ENCODE data around the gene ZNF774. TPM values are rescaled to one million over a fixed set of nuclear protein-coding genes. Genes with fewer than 3 reads are reported as not detected.
A peak's percentile ranks its signal among the peaks of the same experiment; 100 is the strongest.

The ZNF774 gene
- total RNA-seq, 4 donors from 2014 or later: 0.75 to 22.5 (median 10.2) TPM

GRCh38 chr15:90379263-90379662 lies 27.2 kb downstream of the ZNF774 start:
- no peaks in the 10 kb centered on the region for H3K36me3 ChIP-seq
- intact Hi-C loops (cut with DNase I; ENCODE audit: low total_unique reads) (no loop called here), in situ Hi-C loops (cut with MboI; ENCODE audit: low pct_ligation_motif_present in 1 of 4, low pct_unique_long_range_greater_than_20kb in 1 of 4, low sequenced_read_pairs in 3 of 4) (no loop called here)
- no peak overlapping the region for H3K4me3 ChIP-seq
- no peak for DNase-seq
- H3K27me3 ChIP-seq: no peaks in the 10 kb centered on the region
- 69 to 90% methylated on average over 2 to 3 of the region's 3 CpGs for WGBS, 2 donors (ENCODE audit: low coverage in 1 of 2)
- peaks cover 5 to 8% of the 10 kb centered on the region in 2 donors for H3K9me3 ChIP-seq
- peaks cover 0 to 6% (median 0%) of the 10 kb centered on the region in 4 donors for H3K4me1 ChIP-seq
- no peak overlapping the region for H3K27ac ChIP-seq
- TF ChIP-seq CTCF (IDR thresholded peaks at IDR 0.05) (no peak), POLR2AphosphoS5 (IDR thresholded peaks at IDR 0.05) (no peak)

DNA sequence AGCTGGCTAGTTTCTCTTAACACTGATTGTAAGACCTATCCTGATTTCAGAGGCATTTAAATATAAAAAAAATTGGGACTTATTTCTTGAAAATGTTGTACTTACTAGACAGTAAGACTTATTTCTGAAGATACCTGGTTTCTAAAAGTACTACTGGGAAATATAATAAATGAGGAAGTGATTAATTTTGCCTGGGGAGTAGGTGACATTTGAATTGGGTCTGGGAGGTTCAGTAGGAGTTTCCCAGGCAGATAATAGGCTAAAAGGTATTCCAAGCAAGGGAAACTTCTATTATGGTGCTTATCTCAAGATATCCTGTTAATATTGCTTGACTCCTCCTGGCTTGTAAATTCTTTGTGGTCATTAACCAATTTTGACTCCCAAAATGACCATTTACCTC lies 29.4 kb downstream of the ZNF774 start:
- no peaks in the 10 kb centered on the region for H3K36me3 ChIP-seq
- no peak for TF ChIP-seq POLR2A (IDR thresholded peaks at IDR 0.05)
- no peak for TF ChIP-seq CTCF (IDR thresholded peaks at IDR 0.05)
- TF ChIP-seq POLR2AphosphoS5 (IDR thresholded peaks at IDR 0.05): no peak
- TF ChIP-seq EP300 (IDR thresholded peaks at IDR 0.05; ENCODE audit: low read depth): no peak
- DNase-seq: no peak
- intact Hi-C loops (cut with DNase I; ENCODE audit: low total_unique reads): no loop called here
- no peak overlapping the region for H3K27ac ChIP-seq
- no peak overlapping the region for H3K4me3 ChIP-seq
- in situ Hi-C loops (cut with MboI; ENCODE audit: low pct_ligation_motif_present in 1 of 4, low pct_unique_long_range_greater_than_20kb in 1 of 4, low sequenced_read_pairs in 3 of 4): no loop called here
- H3K27me3 ChIP-seq: no peaks in the 10 kb centered on the region
- H3K9me3 ChIP-seq: peaks cover 5 to 8% of the 10 kb centered on the region in 2 donors
- H3K4me1 ChIP-seq: peaks cover 0 to 6% (median 0%) of the 10 kb centered on the region in 4 donors

- no peak overlapping the region for H3K27ac ChIP-seq
- no peak overlapping the region for H3K4me3 ChIP-seq
- H3K9me3 ChIP-seq: peaks cover 5 to 8% of the 10 kb centered on the region in 2 donors
- no peak for DNase-seq
- intact Hi-C loops (cut with DNase I; ENCODE audit: low total_unique reads) (no loop called here), in situ Hi-C loops (cut with MboI; ENCODE audit: low pct_ligation_motif_present in 1 of 4, low pct_unique_long_range_greater_than_20kb in 1 of 4, low sequenced_read_pairs in 3 of 4) (no loop called here)
- H3K27me3 ChIP-seq: no peaks in the 10 kb centered on the region
- H3K4me1 ChIP-seq: peaks cover 0 to under 1% (median 0%) of the 10 kb centered on the region in 4 donors
- TF ChIP-seq CTCF (IDR thresholded peaks at IDR 0.05): no peak
- TF ChIP-seq POLR2A (IDR thresholded peaks at IDR 0.05): no peak
- no peak for TF ChIP-seq POLR2AphosphoS5 (IDR thresholded peaks at IDR 0.05)
- no peak for TF ChIP-seq EP300 (IDR thresholded peaks at IDR 0.05; ENCODE audit: low read depth)
- no peaks in the 10 kb centered on the region for H3K36me3 ChIP-seq
Observed at GRCh38 chr15:90382320-90382719, 30.2 kb downstream of the ZNF774 start.

DNA sequence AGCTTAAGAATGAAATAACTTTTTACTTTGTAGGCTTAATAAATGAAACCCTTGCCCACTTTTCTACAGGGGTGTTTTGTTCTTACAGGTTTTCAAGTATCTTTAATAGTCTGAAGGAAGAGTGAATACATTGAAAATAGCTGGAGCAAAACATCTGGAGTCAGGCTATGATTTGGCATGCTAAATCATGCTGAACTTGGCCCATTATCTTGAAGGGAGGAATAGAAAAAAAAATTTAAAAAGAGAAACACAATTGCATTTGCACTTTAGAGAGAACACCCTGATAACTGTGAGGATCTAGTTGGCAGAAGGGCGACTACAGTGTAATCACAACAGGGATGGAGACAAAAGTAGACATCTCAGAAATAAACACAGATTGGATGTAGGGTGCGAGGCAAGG lies 34.1 kb downstream of the ZNF774 start:
- in situ Hi-C loops (cut with MboI; ENCODE audit: low pct_ligation_motif_present in 1 of 4, low pct_unique_long_range_greater_than_20kb in 1 of 4, low sequenced_read_pairs in 3 of 4) (no loop called here), intact Hi-C loops (cut with DNase I; ENCODE audit: low total_unique reads) (no loop called here)
- no peak for DNase-seq
- H3K27me3 ChIP-seq: no peaks in the 10 kb centered on the region
- no peaks in the 10 kb centered on the region for H3K9me3 ChIP-seq
- H3K27ac ChIP-seq: peak overlapping the region in 3 of 4 donors; percentile 7 to 34 (median 23)
- peaks cover 15 to 28% (median 23%) of the 10 kb centered on the region in 4 donors for H3K4me1 ChIP-seq
- TF ChIP-seq EP300 (IDR thresholded peaks at IDR 0.05; ENCODE audit: low read depth): no peak
- no peak for TF ChIP-seq CTCF (IDR thresholded peaks at IDR 0.05)
- TF ChIP-seq POLR2A (IDR thresholded peaks at IDR 0.05): no peak
- TF ChIP-seq POLR2AphosphoS5 (IDR thresholded peaks at IDR 0.05): no peak
- WGBS, 2 donors (ENCODE audit: low coverage in 1 of 2): 72 to 73% methylated on average over 2 of the region's 2 CpGs
- peaks cover 0 to 8% (median 2%) of the 10 kb centered on the region in 4 donors for H3K36me3 ChIP-seq
- H3K4me3 ChIP-seq: no peak overlapping the region
